SK-N-SH (cell line): ENCODE data around the gene HCN4. TPM values are rescaled to one million over a fixed set of nuclear protein-coding genes. Genes with fewer than 3 reads are reported as not detected.

Experiments used
- CTCF ChIA-PET: fragments of 300-600, 350-600 bp; formaldehyde crosslinking; extraction: SDS; loops from one replicate; lab custom pipeline; 2021; lab: Yijun Ruan, JAX
- POLR2A ChIA-PET: fragments of 350-600 bp; sonication (Branson Sonifier 250); formaldehyde crosslinking; extraction: SDS; loops from one replicate; lab custom pipeline; 2020; ENCODE audit warnings: antibody characterized with exemption, inconsistent platforms; lab: Yijun Ruan, JAX
- DNase-seq: peaks from one replicate; pipeline ENCODE4 v3.0.0; 2012
- H2AFZ ChIP-seq: fragments of 200-600 bp; sonication (generic); 2 replicates; pipeline ENCODE4 v1.8.1; 2016; ENCODE audit warnings: antibody characterized with exemption, mild to moderate bottlenecking, low read depth
- H3F3A ChIP-seq: fragments of 200-600 bp; sonication (generic); replicated peaks from 2 replicates; pipeline ENCODE3; 2016; ENCODE audit warnings: antibody characterized with exemption, mild to moderate bottlenecking; ENCODE audit not compliant: insufficient read depth
- H3K27ac ChIP-seq, 2 experiments: fragments of 200-500 bp in 1 of 2; fragments of 200-600 bp in 1 of 2; sonication (Bioruptor generic) in 1 of 2; sonication (generic), shearing (Covaris generic) in 1 of 2; 2 replicates each; pipeline versions ENCODE4 v1.5.1 to v1.6.1; 2014 to 2016; ENCODE audit warnings: low read depth in 2 of 2, inconsistent platforms in 1 of 2, low read length in 1 of 2, mild to moderate bottlenecking in 1 of 2, mixed read lengths in 1 of 2
- H3K27me3 ChIP-seq: fragments of 200-600 bp; sonication (generic), shearing (Covaris generic); 2 replicates; pipeline ENCODE4 v1.6.1; 2016; ENCODE audit warnings: mixed run types; ENCODE audit not compliant: insufficient read depth
- H3K36me3 ChIP-seq, 2 experiments: fragments of 200-500 bp in 1 of 2; fragments of 200-600 bp in 1 of 2; sonication (Bioruptor generic) in 1 of 2; sonication (generic) in 1 of 2; replicated peaks in 1 of 2; 2 replicates each; pipeline versions ENCODE3 to v1.5.1; 2014 to 2016; ENCODE audit warnings: low read length in 1 of 2, mild to moderate bottlenecking in 1 of 2; ENCODE audit not compliant: insufficient read depth in 2 of 2, control insufficient read depth in 1 of 2
- H3K4me1 ChIP-seq, 2 experiments: fragments of 200-500 bp in 1 of 2; fragments of 200-600 bp in 1 of 2; sonication (Bioruptor generic) in 1 of 2; sonication (generic), shearing (Covaris generic) in 1 of 2; 2 replicates each; pipeline versions ENCODE4 v1.5.1 to v1.6.1; 2014 to 2016; ENCODE audit warnings: low read depth in 1 of 2, low read length in 1 of 2, mixed run types in 1 of 2; ENCODE audit not compliant: insufficient read depth in 2 of 2, control insufficient read depth in 1 of 2
- H3K4me2 ChIP-seq: fragments of 200-600 bp; sonication (generic), shearing (Covaris generic); 2 replicates; pipeline ENCODE4 v1.6.1; 2017; ENCODE audit warnings: mixed run types
- H3K4me3 ChIP-seq, 2 experiments: fragments of 200-500 bp in 1 of 2; fragments of 200-600 bp in 1 of 2; sonication (Bioruptor generic) in 1 of 2; sonication (generic), shearing (Covaris generic) in 1 of 2; 2 replicates each; pipeline versions ENCODE4 v1.5.1 to v1.8.1; 2014 to 2016; ENCODE audit warnings: low read depth in 2 of 2, inconsistent platforms in 1 of 2, low read length in 1 of 2, mild to moderate bottlenecking in 1 of 2, mixed read lengths in 1 of 2, moderate library complexity in 1 of 2
- H3K79me2 ChIP-seq: fragments of 200-600 bp; sonication (generic); 2 replicates; pipeline ENCODE4 v1.8.1; 2017; ENCODE audit warnings: mild to moderate bottlenecking; ENCODE audit not compliant: insufficient read depth
- H3K9ac ChIP-seq: fragments of 200-600 bp; sonication (generic); 2 replicates; pipeline ENCODE4 v1.6.1; 2017; ENCODE audit warnings: mixed run types
- H3K9me2 ChIP-seq: fragments of 200-600 bp; sonication (generic); 2 replicates; pipeline ENCODE4 v1.6.1; 2017; ENCODE audit warnings: mixed run types
- H3K9me3 ChIP-seq: fragments of 200-600 bp; sonication (generic); 2 replicates; pipeline ENCODE4 v1.6.1; 2017; ENCODE audit warnings: mixed run types, mild to moderate bottlenecking, moderate library complexity
- H4K20me1 ChIP-seq: fragments of 200-600 bp; sonication (generic); 2 replicates; pipeline ENCODE4 v1.6.1; 2017; ENCODE audit warnings: mild to moderate bottlenecking, mixed run types; ENCODE audit not compliant: insufficient read depth
- ELF1 ChIP-seq: IDR thresholded peaks from 2 replicates; pipeline ENCODE4 v1.4.0; 2012
- EP300 ChIP-seq, 2 experiments: IDR thresholded peaks; 2 replicates each; pipeline versions ENCODE4 v1.4.0 to v1.6.1; 2012; ENCODE audit warnings: borderline replicate concordance in 1 of 2, low read depth in 1 of 2, low read length in 1 of 2
- FOXJ3 ChIP-seq: sonication (generic); formaldehyde crosslinking; IDR thresholded peaks from 2 replicates; pipeline ENCODE4 v1.5.1; 2020; ENCODE audit warnings: mild to moderate bottlenecking, missing genetic modification reagents
- FOXM1 ChIP-seq: IDR thresholded peaks from 2 replicates; pipeline ENCODE4 v1.4.0; 2012; ENCODE audit warnings: low read depth, mild to moderate bottlenecking
- GABPA ChIP-seq: IDR thresholded peaks from 2 replicates; pipeline ENCODE4 v1.4.0; 2012; ENCODE audit warnings: low read depth, mild to moderate bottlenecking
- MXI1 ChIP-seq: IDR thresholded peaks from 2 replicates; pipeline ENCODE4 v1.6.1; 2012; ENCODE audit warnings: mild to moderate bottlenecking, low read depth, low read length, improper control_type of control experiment
- NFIC ChIP-seq: IDR thresholded peaks from 2 replicates; pipeline ENCODE4 v1.4.0; 2012; ENCODE audit warnings: borderline replicate concordance
- NRF1 ChIP-seq: IDR thresholded peaks from 2 replicates; pipeline ENCODE4 v1.6.1; 2012; ENCODE audit warnings: low read depth, mild to moderate bottlenecking, low read length
- RAD21 ChIP-seq: IDR thresholded peaks from 2 replicates; pipeline ENCODE4 v1.6.1; 2012; ENCODE audit warnings: mild to moderate bottlenecking, low read length
- REST ChIP-seq: IDR thresholded peaks from 2 replicates; pipeline ENCODE4 v1.6.1; 2012; ENCODE audit warnings: mild to moderate bottlenecking, low read depth, low read length, moderate library complexity
- RFX5 ChIP-seq: IDR thresholded peaks from 2 replicates; pipeline ENCODE4 v1.6.1; 2012; ENCODE audit warnings: mild to moderate bottlenecking, improper control_type of control experiment, low read length
- SIN3A ChIP-seq: IDR thresholded peaks from 2 replicates; pipeline ENCODE4 v1.6.1; 2012; ENCODE audit warnings: low read depth, mild to moderate bottlenecking, low read length, moderate library complexity, borderline replicate concordance
- TEAD4 ChIP-seq: IDR thresholded peaks from 2 replicates; pipeline ENCODE4 v1.4.0; 2012; ENCODE audit warnings: mild to moderate bottlenecking, borderline replicate concordance; ENCODE audit not compliant: insufficient read depth
- USF2 ChIP-seq: fragments of 150-350 bp; IDR thresholded peaks from 2 replicates; pipeline ENCODE4 v1.6.1; 2017; ENCODE audit warnings: antibody characterized with exemption, low read length, low read depth, borderline replicate concordance
- WGBS: methylation state at CpG from one replicate; pipeline ENCODE4 v1.1.6; 2017; ENCODE audit warnings: low lambda C conversion rate; 5-methylcytosine and 5-hydroxymethylcytosine counted together
- polyA plus RNA-seq, 3 experiments: library from polyadenylated mRNA; depleted of rRNA; stranded (reverse); fragments of >200 nt; gene quantifications; 2 replicates each; pipeline ENCODE4 v1.2.3, GENCODE V29; 2012
- TF ChIP-seq, protein P1 (sequence below): IDR thresholded peaks from 2 replicates; pipeline ENCODE4 v1.4.0; 2012; ENCODE audit warnings: low read depth, borderline replicate concordance

The HCN4 gene
- polyA plus RNA-seq, 1 of the 3 experiments (the other 2 are of a cell fraction) = not detected

- WGBS = 55% methylated on average over 9 of the region's 9 CpGs
- CTCF ChIA-PET = no interaction called here
These were observed 28.1 kb downstream of the HCN4 start for GRCh38 chr15:73340502-73341192.

GRCh38 chr15:73338606-73339374, 30.0 kb downstream of the HCN4 start:
- Histone ChIP-seq H3F3A (no peaks in the 10 kb centered on the region), H3K4me2 (no peak overlapping the region), H3K79me2 (no peaks in the 10 kb centered on the region), H3K9me2 (no peaks in the 10 kb centered on the region), H3K27me3 (no peaks in the 10 kb centered on the region; the same call in 1 of the 2 replicates), H3K9me3 (no peaks in the 10 kb centered on the region), H3K36me3 (no peaks in the 10 kb centered on the region), H3K4me3 (no peak overlapping the region), H3K4me1 (peaks cover 0 to 10% of the 10 kb centered on the region in 2 experiments; a peak in 1 of 4 replicates), H2AFZ (no peak overlapping the region), H3K9ac (no peak overlapping the region), H4K20me1 (no peaks in the 10 kb centered on the region), H3K27ac (no peak overlapping the region)
- ChIA-PET POLR2A (no interaction called here), CTCF (interaction anchor here (1.0 kb wide), 1 partner anchor 361 kb away, joined by 4 read pairs; no protein-coding TSS in a partner anchor)
- WGBS = 18% methylated on average over 4 of the region's 9 CpGs
- no peak for DNase-seq
- TF ChIP-seq FOXJ3 (CRISPR knock-in tag) (no peak), USF2 (no peak), ELF1 (no peak), FOXM1 (no peak), GABPA (no peak), MXI1 (no peak), REST (no peak), NFIC (no peak)
- TF ChIP-seq, protein P1, sequence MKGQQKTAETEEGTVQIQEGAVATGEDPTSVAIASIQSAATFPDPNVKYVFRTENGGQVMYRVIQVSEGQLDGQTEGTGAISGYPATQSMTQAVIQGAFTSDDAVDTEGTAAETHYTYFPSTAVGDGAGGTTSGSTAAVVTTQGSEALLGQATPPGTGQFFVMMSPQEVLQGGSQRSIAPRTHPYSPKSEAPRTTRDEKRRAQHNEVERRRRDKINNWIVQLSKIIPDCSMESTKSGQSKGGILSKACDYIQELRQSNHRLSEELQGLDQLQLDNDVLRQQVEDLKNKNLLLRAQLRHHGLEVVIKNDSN = no peak

More at GRCh38 chr15:73340502-73341192, 28.1 kb downstream of the HCN4 start:
- no peak overlapping the region for H3K4me2 ChIP-seq
- no peak overlapping the region for H3K9ac ChIP-seq
- H3F3A ChIP-seq = no peaks in the 10 kb centered on the region
- H2AFZ ChIP-seq = no peak overlapping the region
- no peaks in the 10 kb centered on the region for H3K36me3 ChIP-seq
- no peak overlapping the region for H3K4me3 ChIP-seq
- TF ChIP-seq NRF1 = no peak
- TF ChIP-seq EP300 (IDR thresholded peaks at IDR 0.05; ENCODE audit: borderline replicate concordance in 1 of 2, low read depth in 1 of 2, low read length in 1 of 2) = no peak
- no peak for TF ChIP-seq NFIC
- TF ChIP-seq RFX5 = no peak
- TF ChIP-seq SIN3A = no peak
- TF ChIP-seq RAD21 = no peak
- TF ChIP-seq TEAD4 = no peak
- no peak for DNase-seq
- POLR2A ChIA-PET = no interaction called here
- no peak overlapping the region for H3K27ac ChIP-seq
- peaks cover 0 to 4% of the 10 kb centered on the region in 2 experiments; a peak in 1 of 4 replicates for H3K4me1 ChIP-seq
- H3K9me3 ChIP-seq = no peaks in the 10 kb centered on the region
- H4K20me1 ChIP-seq = no peaks in the 10 kb centered on the region
- H3K27me3 ChIP-seq = no peaks in the 10 kb centered on the region; the same call in 1 of the 2 replicates
- no peaks in the 10 kb centered on the region for H3K9me2 ChIP-seq
- H3K79me2 ChIP-seq = no peaks in the 10 kb centered on the region
